IMR-90 (cell line): ENCODE data around the gene RARRES1. TPM values are rescaled to one million over a fixed set of nuclear protein-coding genes. Genes with fewer than 3 reads are reported as not detected.

Experiments used
- ATAC-seq: fragments of 200-7000 bp; cut with Tn5 transposase; 2 replicates; pipeline ENCODE4 v1.9.1; 2020; ENCODE audit warnings: low read depth, mild to moderate bottlenecking, moderate library complexity
- BruUV-seq: library from RNA; stranded (reverse); fragments of 400-500 nt; replicated peaks from 2 replicates; lab custom pipeline; 2021; lab: Mats Ljungman, UMichigan
- CTCF ChIA-PET: fragments of 300-600 bp; formaldehyde crosslinking; extraction: SDS; loops from one replicate; lab custom pipeline; 2021; ENCODE audit warnings: antibody characterized with exemption; lab: Yijun Ruan, JAX
- POLR2A ChIA-PET: fragments of 300-600 bp; sonication (Branson Sonifier 250); formaldehyde crosslinking; loops from one replicate; lab custom pipeline; 2022; ENCODE audit warnings: antibody characterized with exemption; ENCODE audit not compliant: unreplicated experiment; lab: Charles Lee
- DNase-seq: peaks from one replicate; pipeline ENCODE4 v3.0.0; 2013
- H2AFZ ChIP-seq: replicated peaks from 2 replicates; pipeline ENCODE3; 2013; ENCODE audit warnings: low read length, mild to moderate bottlenecking; ENCODE audit not compliant: poor library complexity
- H2AK5ac ChIP-seq: 2 replicates; pipeline ENCODE4 v1.6.1; 2013; ENCODE audit warnings: low read depth, low read length, inconsistent platforms
- H2AK9ac ChIP-seq: replicated peaks from 2 replicates; pipeline ENCODE3; 2013; ENCODE audit warnings: mild to moderate bottlenecking, low read depth, low read length, moderate library complexity; ENCODE audit not compliant: poor library complexity
- H2BK120ac ChIP-seq: 2 replicates; pipeline ENCODE4 v1.6.1; 2013; ENCODE audit warnings: low read depth, low read length, inconsistent platforms
- H2BK15ac ChIP-seq: 3 replicates; pipeline ENCODE4 v1.6.1; 2013; ENCODE audit warnings: low read depth, low read length, inconsistent platforms
- H2BK20ac ChIP-seq: 2 replicates; pipeline ENCODE4 v1.6.1; 2013; ENCODE audit warnings: low read depth, mild to moderate bottlenecking, inconsistent platforms, low read length, moderate library complexity
- H2BK5ac ChIP-seq: 2 replicates; pipeline ENCODE4 v1.6.1; 2013; ENCODE audit warnings: mild to moderate bottlenecking, low read depth, low read length, inconsistent platforms; ENCODE audit not compliant: poor library complexity, severe bottlenecking
- H3K14ac ChIP-seq: replicated peaks from 2 replicates; pipeline ENCODE4 v1.6.1; 2013; ENCODE audit warnings: low read depth, low read length, inconsistent platforms
- H3K18ac ChIP-seq: 2 replicates; pipeline ENCODE4 v1.6.1; 2013; ENCODE audit warnings: low read depth, low read length, control low read depth
- H3K23ac ChIP-seq: 2 replicates; pipeline ENCODE4 v1.6.1; 2013; ENCODE audit warnings: low read depth, low read length, inconsistent platforms
- H3K27ac ChIP-seq: 2 replicates; pipeline ENCODE4 v1.5.1; 2013; ENCODE audit warnings: mild to moderate bottlenecking, control low read depth, low read length; ENCODE audit not compliant: insufficient read depth
- H3K27me3 ChIP-seq: 2 replicates; pipeline ENCODE4 v1.6.1; 2013; ENCODE audit warnings: low read length; ENCODE audit not compliant: control insufficient read depth, insufficient read depth
- H3K36me3 ChIP-seq: 2 replicates; pipeline ENCODE4 v1.6.1; 2013; ENCODE audit warnings: low read length, mixed read lengths; ENCODE audit not compliant: control insufficient read depth, insufficient read depth
- H3K4ac ChIP-seq: 2 replicates; pipeline ENCODE4 v1.6.1; 2013; ENCODE audit warnings: low read depth, low read length, inconsistent platforms
- H3K4me1 ChIP-seq: 2 replicates; pipeline ENCODE4 v1.6.1; 2013; ENCODE audit warnings: low read length, mixed read lengths; ENCODE audit not compliant: control insufficient read depth, insufficient read depth
- H3K4me2 ChIP-seq: 2 replicates; pipeline ENCODE4 v1.6.1; 2013; ENCODE audit warnings: low read depth, mild to moderate bottlenecking, control low read depth, low read length, moderate library complexity
- H3K4me3 ChIP-seq: 2 replicates; pipeline ENCODE4 v1.5.1; 2013; ENCODE audit warnings: low read depth, mild to moderate bottlenecking, control low read depth, low read length, moderate library complexity; ENCODE audit not compliant: insufficient read depth
- H3K56ac ChIP-seq: 2 replicates; pipeline ENCODE4 v1.6.1; 2013; ENCODE audit warnings: low read length, inconsistent platforms; ENCODE audit not compliant: insufficient read depth; ENCODE audit errors: extremely low read depth
- H3K79me1 ChIP-seq, 2 experiments: 2 replicates each; pipeline ENCODE4 v1.6.1; 2013; ENCODE audit warnings: low read length in 2 of 2, inconsistent platforms in 1 of 2, low read depth in 1 of 2
- H3K9ac ChIP-seq: 2 replicates; pipeline ENCODE4 v1.6.1; 2013; ENCODE audit warnings: low read depth, low read length, control low read depth
- H3K9me1 ChIP-seq: 2 replicates; pipeline ENCODE4 v1.6.1; 2013; ENCODE audit warnings: low read length, inconsistent platforms; ENCODE audit not compliant: insufficient read depth
- H3K9me3 ChIP-seq: 2 replicates; pipeline ENCODE4 v1.6.1; 2013; ENCODE audit warnings: low read length; ENCODE audit not compliant: control insufficient read depth, insufficient read depth
- H4K20me1 ChIP-seq: 2 replicates; pipeline ENCODE4 v1.6.1; 2013; ENCODE audit warnings: low read length, inconsistent platforms; ENCODE audit not compliant: insufficient read depth
- H4K5ac ChIP-seq: 2 replicates; pipeline ENCODE4 v1.6.1; 2013; ENCODE audit warnings: mild to moderate bottlenecking, low read depth, low read length, control low read depth
- H4K8ac ChIP-seq, 2 experiments: 2 replicates each; pipeline ENCODE4 v1.6.1; 2013; ENCODE audit warnings: low read depth in 2 of 2, low read length in 2 of 2, control low read depth in 1 of 2, inconsistent platforms in 1 of 2
- H4K91ac ChIP-seq: 2 replicates; pipeline ENCODE4 v1.6.1; 2013; ENCODE audit warnings: low read depth, low read length, inconsistent platforms; ENCODE audit not compliant: insufficient read depth
- BHLHE40 ChIP-seq: fragments of 150-350 bp; IDR thresholded peaks from 2 replicates; pipeline ENCODE4 v1.6.1; 2016; ENCODE audit warnings: mild to moderate bottlenecking, low read depth, low read length
- FOS ChIP-seq: fragments of 150-350 bp; IDR thresholded peaks from 2 replicates; pipeline ENCODE4 v1.6.1; 2016; ENCODE audit warnings: low read depth, low read length
- MAFK ChIP-seq: IDR thresholded peaks from 2 replicates; pipeline ENCODE4 v1.6.1; 2012; ENCODE audit warnings: low read depth, low read length, improper control_type of control experiment
- MAZ ChIP-seq: IDR thresholded peaks from 2 replicates; pipeline ENCODE4 v1.6.1; 2012; ENCODE audit warnings: low read depth, mild to moderate bottlenecking, low read length, improper control_type of control experiment, moderate library complexity, borderline replicate concordance
- MXI1 ChIP-seq: IDR thresholded peaks from 2 replicates; pipeline ENCODE4 v1.6.1; 2012; ENCODE audit warnings: low read depth, mild to moderate bottlenecking, low read length, moderate library complexity, borderline replicate concordance
- RAD21 ChIP-seq: IDR thresholded peaks from 2 replicates; pipeline ENCODE4 v1.6.1; 2012; ENCODE audit warnings: low read length, improper control_type of control experiment
- RFX5 ChIP-seq: IDR thresholded peaks from 2 replicates; pipeline ENCODE4 v1.8.0; 2012; ENCODE audit warnings: low read depth, mild to moderate bottlenecking, low read length, moderate library complexity
- WGBS, 2 experiments: methylation state at CpG; one replicate each; pipeline versions ENCODE4 v1.1.5 to v1.1.7; 2013; ENCODE audit warnings: missing lambda C conversion rate in 2 of 2; ENCODE audit not compliant: insufficient read length in 1 of 2; ENCODE audit errors: extremely low coverage in 2 of 2; 5-methylcytosine and 5-hydroxymethylcytosine counted together
- dilution Hi-C: fragments of 300-500 bp; cut with HindIII; formaldehyde crosslinking; loops from one replicate; pipeline ENCODE4 v1.14.3; 2018; ENCODE audit warnings: low sequenced_read_pairs; ENCODE audit not compliant: unreplicated experiment
- in situ Hi-C: fragments of 300-500 bp; cut with MboI; formaldehyde crosslinking; loops from 3 replicates; pipeline ENCODE4 v1.14.3; 2019; ENCODE audit warnings: low sequenced_read_pairs, inconsistent platforms, mixed read lengths
- intact Hi-C: fragments of 100-400 bp; cut with micrococcal nuclease; formaldehyde crosslinking; loops from 2 replicates; pipeline ENCODE4 v1.10.0; 2022
- polyA plus RNA-seq, 3 experiments: library from polyadenylated mRNA; depleted of rRNA; stranded (reverse); fragments of >200 nt; gene quantifications; 2 replicates each; pipeline ENCODE4 v1.2.3, GENCODE V29; 2012; ENCODE audit warnings: low replicate concordance in 1 of 3
- total RNA-seq: library from RNA; depleted of rRNA; stranded (reverse); fragments of >200 nt; gene quantifications from 2 replicates; pipeline ENCODE4 v1.2.3, GENCODE V29; 2012
- TF ChIP-seq, protein P1 (sequence below): fragments of 150-350 bp; IDR thresholded peaks from 2 replicates; pipeline ENCODE4 v1.6.1; 2017; ENCODE audit warnings: mild to moderate bottlenecking, antibody characterized with exemption, low read length, low read depth

RARRES1 gene
- total and polyA plus RNA-seq, 2 of the 4 experiments (the other 2 are of a cell fraction): 0.90 to 3.0 TPM

DNA sequence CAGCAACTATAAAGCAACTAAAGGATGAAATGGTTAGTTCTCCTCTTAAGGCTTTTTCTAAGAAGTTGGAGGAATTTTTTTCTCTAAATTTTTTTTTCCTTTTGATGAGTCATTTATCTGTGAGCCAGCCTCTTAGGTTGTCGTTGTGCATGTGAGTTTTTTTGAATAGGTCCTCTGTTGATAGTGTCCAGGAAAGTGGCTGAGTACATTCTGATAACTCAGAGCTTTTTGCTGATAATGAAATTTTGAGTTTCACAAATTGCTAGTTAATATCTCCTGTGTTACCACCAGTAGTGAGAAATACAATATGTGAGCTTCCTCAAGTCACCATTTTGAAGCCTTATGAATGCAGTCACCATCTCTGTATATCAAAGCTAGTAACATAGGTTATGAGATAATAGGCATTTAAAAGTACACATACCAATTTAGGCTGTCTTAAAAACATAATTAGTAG lies 52.7 kb downstream of the RARRES1 start:
- peak overlapping the region; percentile 60 for H2BK5ac ChIP-seq
- no peak overlapping the region for H3K9ac ChIP-seq
- ChIA-PET POLR2A (no interaction called here), CTCF (interaction anchor here (0.5 to 2.2 kb wide), 5 partner anchors 8 to 110 kb away, joined by 3 to 8 read pairs (median 3); no protein-coding TSS in a partner anchor)
- H2BK20ac ChIP-seq: no peak overlapping the region
- H2AK5ac ChIP-seq: no peak overlapping the region
- dilution Hi-C loops: no loop called here
- TF ChIP-seq MAFK: peak; percentile 68
- no peak for TF ChIP-seq BHLHE40
- TF ChIP-seq RFX5: no peak
- peak; percentile 48; the same call in 1 of the 2 replicates for TF ChIP-seq FOS
- TF ChIP-seq MAZ: no peak
- TF ChIP-seq MXI1: no peak
- no peak for TF ChIP-seq RAD21
- TF ChIP-seq, protein P1, sequence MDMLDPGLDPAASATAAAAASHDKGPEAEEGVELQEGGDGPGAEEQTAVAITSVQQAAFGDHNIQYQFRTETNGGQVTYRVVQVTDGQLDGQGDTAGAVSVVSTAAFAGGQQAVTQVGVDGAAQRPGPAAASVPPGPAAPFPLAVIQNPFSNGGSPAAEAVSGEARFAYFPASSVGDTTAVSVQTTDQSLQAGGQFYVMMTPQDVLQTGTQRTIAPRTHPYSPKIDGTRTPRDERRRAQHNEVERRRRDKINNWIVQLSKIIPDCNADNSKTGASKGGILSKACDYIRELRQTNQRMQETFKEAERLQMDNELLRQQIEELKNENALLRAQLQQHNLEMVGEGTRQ: no peak
- H3K36me3 ChIP-seq: no peaks in the 10 kb centered on the region
- H2BK15ac ChIP-seq: no peak overlapping the region
- no CpG with 5 or more reads among the region's 1 CpG for WGBS, 2 experiments
- ATAC-seq: peak; percentile 38; the same call in 1 of the 2 replicates
- intact Hi-C loops: no loop called here
- H3K79me1 ChIP-seq: peaks cover 5 to 14% of the 10 kb centered on the region in 2 experiments
- no peak overlapping the region for H3K27ac ChIP-seq
- no peak overlapping the region for H3K4me3 ChIP-seq
- no TSS peak for BruUV-seq
- peaks cover 3% of the 10 kb centered on the region for H3K4me1 ChIP-seq
- H3K4me2 ChIP-seq: no peak overlapping the region; the same call in 1 of the 2 replicates
- no peak overlapping the region for H4K5ac ChIP-seq
- H3K9me1 ChIP-seq: peaks cover 7% of the 10 kb centered on the region
- no peak overlapping the region for H2BK120ac ChIP-seq
- 0 out of 2 replicates have a peak overlapping the region, but pooled peaks have one; percentile 60 for H3K18ac ChIP-seq
- H2AK9ac ChIP-seq: no peak overlapping the region
- no peaks in the 10 kb centered on the region for H4K20me1 ChIP-seq
- no peaks in the 10 kb centered on the region for H3K27me3 ChIP-seq
- H3K56ac ChIP-seq: no peak overlapping the region
- in situ Hi-C loops: no loop called here
- H3K9me3 ChIP-seq: no peaks in the 10 kb centered on the region
- H4K91ac ChIP-seq: no peak overlapping the region
- H3K23ac ChIP-seq: no peak overlapping the region
- H3K14ac ChIP-seq: no peak overlapping the region
- no peak overlapping the region; a peak in 1 of 4 replicates for H4K8ac ChIP-seq
- DNase-seq: peak; percentile 63
- no peak overlapping the region for H3K4ac ChIP-seq
- no peak overlapping the region for H2AFZ ChIP-seq
